Raji (cell line): ENCODE measurements around the gene SNTB2.

Experiments
- POLR2A ChIP-seq: IDR thresholded peaks from 2 replicates; pipeline ENCODE4 v1.6.1; 2011; ENCODE audit warnings: low read depth, low read length, control low read depth; ENCODE audit not compliant: insufficient read depth

The SNTB2 gene

GRCh38 chr16:69253870-69254341 lies 66.9 kb downstream of the SNTB2 start:
- no peak for TF ChIP-seq POLR2A

- no peak for TF ChIP-seq POLR2A
Measured at GRCh38 chr16:69260019-69260418, 73.1 kb downstream of the SNTB2 start.

GRCh38 chr16:69260506-69260905 lies 73.5 kb downstream of the SNTB2 start:
- TF ChIP-seq POLR2A: no peak

- no peak for TF ChIP-seq POLR2A
Measured at GRCh38 chr16:69266334-69267063, 79.5 kb downstream of the SNTB2 start.

- no peak for TF ChIP-seq POLR2A
Measured at GRCh38 chr16:69267633-69268032, 80.7 kb downstream of the SNTB2 start.

- no peak for TF ChIP-seq POLR2A
Measured at GRCh38 chr16:69270395-69270794, 83.4 kb downstream of the SNTB2 start.

GRCh38 chr16:69270831-69271230 lies 83.9 kb downstream of the SNTB2 start:
- TF ChIP-seq POLR2A: no peak

- no peak for TF ChIP-seq POLR2A
Measured at GRCh38 chr16:69273009-69273408, 86.0 kb downstream of the SNTB2 start.

- TF ChIP-seq POLR2A: no peak
Measured at GRCh38 chr16:69274699-69275235, 87.8 kb downstream of the SNTB2 start.

- no peak for TF ChIP-seq POLR2A
Measured at GRCh38 chr16:69276148-69277115, 89.5 kb downstream of the SNTB2 start.

GRCh38 chr16:69277413-69277812 lies 90.4 kb downstream of the SNTB2 start:
- TF ChIP-seq POLR2A: no peak

GRCh38 chr16:69283851-69284250 lies 96.9 kb downstream of the SNTB2 start:
- TF ChIP-seq POLR2A: no peak

- no peak for TF ChIP-seq POLR2A
Measured at GRCh38 chr16:69285240-69285639, 98.3 kb downstream of the SNTB2 start.

- no peak for TF ChIP-seq POLR2A
Measured at GRCh38 chr16:69286941-69287713, 100.2 kb downstream of the SNTB2 start.

- no peak for TF ChIP-seq POLR2A
Measured at GRCh38 chr16:69293401-69293800, 106.4 kb downstream of the SNTB2 start.

GRCh38 chr16:69294051-69294450 lies 107.1 kb downstream of the SNTB2 start:
- no peak for TF ChIP-seq POLR2A

GRCh38 chr16:69298261-69298660 lies 111.3 kb downstream of the SNTB2 start:
- TF ChIP-seq POLR2A: no peak
